ENCODE results near the gene SLC25A18. TPM values are rescaled to one million over a fixed set of nuclear protein-coding genes. Genes with fewer than 3 reads are reported as not detected.

Gene SLC25A18
- total and polyA plus RNA-seq, 10 of the 15 experiments (the other 5 are each of a cell fraction or from before 2014, with no cell fraction given) = 0.03 to 0.09 TPM; not detected in 8

DNA sequence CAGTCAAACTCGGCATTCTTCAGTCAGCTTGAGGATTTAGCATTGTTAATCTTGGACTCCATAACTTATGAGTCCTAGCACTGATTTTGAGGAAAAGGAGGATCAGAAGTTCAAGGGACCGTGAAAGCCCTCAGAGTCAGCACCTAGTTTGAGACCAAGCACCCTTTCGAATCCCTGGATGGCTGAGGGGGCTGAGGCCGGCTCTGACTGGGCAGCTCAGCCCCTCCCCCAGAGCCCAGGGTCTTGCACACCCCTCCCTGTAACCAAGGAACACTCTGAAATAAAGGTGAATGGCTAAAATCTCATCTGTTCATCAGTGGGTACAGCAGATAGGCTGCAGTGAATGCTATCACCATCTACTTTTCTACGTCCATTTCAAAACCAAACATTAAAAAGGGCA lies 27.3 kb downstream of the SLC25A18 start:
- H3K36me3 ChIP-seq (ENCODE audit: control insufficient read depth in 2 of 2, insufficient read depth in 2 of 2, low read length in 1 of 2) = peaks cover 10 to 24% of the 10 kb centered on the region in 2 experiments
- no peak overlapping the region for H3K27ac ChIP-seq (ENCODE audit: control insufficient read depth, insufficient read depth)
- no peaks in the 10 kb centered on the region for H3K9me3 ChIP-seq (replicated peaks; ENCODE audit: control insufficient read depth, insufficient read depth, low read length)
- FAIRE-seq = no peak
- intact Hi-C loops (cut with micrococcal nuclease; ENCODE audit: unreplicated experiment) = no loop called here
- no peak overlapping the region for H3K4me2 ChIP-seq (ENCODE audit: control insufficient read depth, insufficient read depth)
- H3K4me3 ChIP-seq = no peak overlapping the region
- no peak overlapping the region for H3K9ac ChIP-seq (ENCODE audit: control insufficient read depth, insufficient read depth, low read length)
- ChIA-PET CTCF (no interaction called here), POLR2A (interaction anchor here (0.6 kb wide), 1 partner anchor 419 kb away, joined by 3 read pairs; no protein-coding TSS in a partner anchor), RAD21 (ENCODE audit: unreplicated experiment) (no interaction called here), SMC1A (ENCODE audit: uncharacterized antibody, unreplicated experiment) (no interaction called here)
- ATAC-seq = no peak
- H2AFZ ChIP-seq (ENCODE audit: control insufficient read depth, low read depth, low read length) = no peak overlapping the region
- H3K27me3 ChIP-seq (replicated peaks in 1 of 2; ENCODE audit: control insufficient read depth in 2 of 2, insufficient read depth in 2 of 2, low read length in 1 of 2) = no peaks in the 10 kb centered on the region
- H3K79me2 ChIP-seq (ENCODE audit: control insufficient read depth, insufficient read depth, low read length) = no peaks in the 10 kb centered on the region
- in situ Hi-C loops (cut with MboI) = no loop called here
- H4K20me1 ChIP-seq (ENCODE audit: control insufficient read depth, insufficient read depth) = no peaks in the 10 kb centered on the region
- peaks cover 14% of the 10 kb centered on the region for H3K4me1 ChIP-seq (ENCODE audit: control insufficient read depth, insufficient read depth, low read length)
- no TSS peak for BruUV-seq (replicated peaks)
- WGBS (ENCODE audit: insufficient coverage, insufficient replicate concordance, low lambda C conversion rate, missing lambda C conversion rate) = 99% methylated on average over 5 of the region's 5 CpGs
- TF ChIP-seq POLR2AphosphoS5 (IDR thresholded peaks at IDR 0.05; ENCODE audit: low read length) = peak; percentile 18; the same call in 1 of the 2 replicates
- TF ChIP-seq, protein P1, sequence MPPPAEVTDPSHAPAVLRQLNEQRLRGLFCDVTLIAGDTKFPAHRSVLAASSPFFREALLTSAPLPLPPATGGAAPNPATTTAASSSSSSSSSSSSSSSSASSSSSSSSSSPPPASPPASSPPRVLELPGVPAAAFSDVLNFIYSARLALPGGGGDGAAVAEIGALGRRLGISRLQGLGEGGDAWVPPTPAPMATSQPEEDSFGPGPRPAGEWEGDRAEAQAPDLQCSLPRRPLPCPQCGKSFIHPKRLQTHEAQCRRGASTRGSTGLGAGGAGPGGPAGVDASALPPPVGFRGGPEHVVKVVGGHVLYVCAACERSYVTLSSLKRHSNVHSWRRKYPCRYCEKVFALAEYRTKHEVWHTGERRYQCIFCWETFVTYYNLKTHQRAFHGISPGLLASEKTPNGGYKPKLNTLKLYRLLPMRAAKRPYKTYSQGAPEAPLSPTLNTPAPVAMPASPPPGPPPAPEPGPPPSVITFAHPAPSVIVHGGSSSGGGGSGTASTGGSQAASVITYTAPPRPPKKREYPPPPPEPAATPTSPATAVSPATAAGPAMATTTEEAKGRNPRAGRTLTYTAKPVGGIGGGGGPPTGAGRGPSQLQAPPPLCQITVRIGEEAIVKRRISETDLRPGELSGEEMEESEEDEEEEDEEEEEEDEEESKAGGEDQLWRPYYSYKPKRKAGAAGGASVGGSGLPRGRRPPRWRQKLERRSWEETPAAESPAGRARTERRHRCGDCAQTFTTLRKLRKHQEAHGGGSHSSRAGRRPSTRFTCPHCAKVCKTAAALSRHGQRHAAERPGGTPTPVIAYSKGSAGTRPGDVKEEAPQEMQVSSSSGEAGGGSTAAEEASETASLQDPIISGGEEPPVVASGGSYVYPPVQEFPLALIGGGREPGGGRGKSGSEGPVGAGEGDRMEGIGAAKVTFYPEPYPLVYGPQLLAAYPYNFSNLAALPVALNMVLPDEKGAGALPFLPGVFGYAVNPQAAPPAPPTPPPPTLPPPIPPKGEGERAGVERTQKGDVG (CRISPR knock-in tag; IDR thresholded peaks at IDR 0.05) = no peak
- DNase-seq (ENCODE audit: low read depth, low spot score) = no peak

DNA sequence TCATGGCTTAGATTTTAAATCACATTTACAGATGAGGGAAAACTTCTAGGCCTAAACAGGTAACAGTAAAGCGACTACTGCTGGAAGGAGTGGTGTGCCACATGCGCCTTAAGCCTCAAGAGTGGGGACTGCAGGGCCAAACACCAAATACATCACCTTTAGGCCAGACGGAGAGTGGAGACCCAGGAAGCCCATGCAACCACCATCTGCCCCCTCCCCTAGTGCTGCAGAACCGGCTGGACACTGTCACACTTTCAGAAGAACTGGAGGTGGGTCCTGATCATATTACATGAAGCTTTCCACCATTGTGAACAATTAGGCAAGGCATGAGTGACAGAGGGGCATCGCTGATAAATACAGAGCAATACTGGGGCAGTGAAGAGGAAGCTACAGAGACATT lies 28.9 kb downstream of the SLC25A18 start:
- H3K27ac ChIP-seq (ENCODE audit: control insufficient read depth, insufficient read depth) = no peak overlapping the region
- RAD21 ChIA-PET (ENCODE audit: unreplicated experiment) = no interaction called here
- H2AFZ ChIP-seq (ENCODE audit: control insufficient read depth, low read depth, low read length) = no peak overlapping the region
- H3K4me3 ChIP-seq = no peak overlapping the region
- no peak overlapping the region for H3K9ac ChIP-seq (ENCODE audit: control insufficient read depth, insufficient read depth, low read length)
- H3K36me3 ChIP-seq (ENCODE audit: control insufficient read depth in 2 of 2, insufficient read depth in 2 of 2, low read length in 1 of 2) = peaks cover 15 to 30% of the 10 kb centered on the region in 2 experiments
- TSS peak; percentile 64 for BruUV-seq (replicated peaks)
- no peaks in the 10 kb centered on the region for H3K79me2 ChIP-seq (ENCODE audit: control insufficient read depth, insufficient read depth, low read length)
- intact Hi-C loops (cut with micrococcal nuclease; ENCODE audit: unreplicated experiment) = no loop called here
- POLR2A ChIA-PET = interaction anchor here (0.7 kb wide), 1 partner anchor 33 kb away, joined by 4 read pairs; no protein-coding TSS in a partner anchor
- WGBS (ENCODE audit: insufficient coverage, insufficient replicate concordance, low lambda C conversion rate, missing lambda C conversion rate) = 99% methylated on average over 5 of the region's 5 CpGs
- DNase-seq (ENCODE audit: low read depth, low spot score) = no peak
- no peak for FAIRE-seq
- in situ Hi-C loops (cut with MboI) = no loop called here
- H4K20me1 ChIP-seq (ENCODE audit: control insufficient read depth, insufficient read depth) = no peaks in the 10 kb centered on the region
- ATAC-seq = no peak
- CTCF ChIA-PET = interaction anchor here (1.5 kb wide), 1 partner anchor 15 kb away, joined by 3 read pairs; no protein-coding TSS in a partner anchor
- SMC1A ChIA-PET (ENCODE audit: uncharacterized antibody, unreplicated experiment) = no interaction called here
- peaks cover 20% of the 10 kb centered on the region for H3K4me1 ChIP-seq (ENCODE audit: control insufficient read depth, insufficient read depth, low read length)
- peaks cover 6% of the 10 kb centered on the region; the same call in 2 of the 3 replicates for H3K9me3 ChIP-seq (replicated peaks; ENCODE audit: control insufficient read depth, insufficient read depth, low read length)
- no peaks in the 10 kb centered on the region for H3K27me3 ChIP-seq (replicated peaks in 1 of 2; ENCODE audit: control insufficient read depth in 2 of 2, insufficient read depth in 2 of 2, low read length in 1 of 2)
- no peak overlapping the region for H3K4me2 ChIP-seq (ENCODE audit: control insufficient read depth, insufficient read depth)
- TF ChIP-seq YY1 (IDR thresholded peaks at IDR 0.05; ENCODE audit: low read depth, low read length) = no peak
